Sigmoid colon (tissue), 4 donors: ENCODE measurements around the gene TRPV5.

Experiments used
- CTCF ChIP-seq, 4 experiments: fragments of 450-650 bp in 3 of 4; fragments of 200-600 bp in 1 of 4; IDR thresholded peaks; one replicate each; pipeline ENCODE4 v1.5.1; 2016 to 2019; ENCODE audit warnings: antibody characterized with exemption in 4 of 4, mild to moderate bottlenecking in 3 of 4, moderate library complexity in 2 of 4
- EP300 ChIP-seq, 4 donors: sonication (generic); formaldehyde crosslinking; IDR thresholded peaks; one replicate each; pipeline ENCODE4 v1.6.1; 2017; ENCODE audit warnings: antibody characterized with exemption in 4 of 4
- POLR2A ChIP-seq, 2 donors: fragments of 450-650 bp; IDR thresholded peaks; one replicate each; pipeline ENCODE4 v1.6.1; 2016; ENCODE audit warnings: antibody characterized with exemption in 2 of 2, mild to moderate bottlenecking in 2 of 2, moderate library complexity in 2 of 2
- POLR2AphosphoS5 ChIP-seq, 4 donors: sonication (generic); formaldehyde crosslinking; IDR thresholded peaks; one replicate each; pipeline ENCODE4 v1.6.1; 2017; ENCODE audit warnings: antibody characterized with exemption in 4 of 4

GRCh38 chr7:142933092-142933475 is 462 bp downstream of the TRPV5 start:
- TF ChIP-seq POLR2A (IDR thresholded peaks at IDR 0.05) (no peak), CTCF (IDR thresholded peaks at IDR 0.05) (no peak), EP300 (IDR thresholded peaks at IDR 0.05) (no peak), POLR2AphosphoS5 (IDR thresholded peaks at IDR 0.05) (no peak)
